Spleen (tissue), 11 donors: ENCODE data around the gene FAM234A. TPM values are rescaled to one million over a fixed set of nuclear protein-coding genes. Genes with fewer than 3 reads are reported as not detected.
"Not testable (repeated sequence)": the region's sequence is repeated elsewhere in the genome, so short reads cannot be mapped to it uniquely, and the experiment has no call there.

Source experiments
- DNase-seq: peaks from one replicate; pipeline ENCODE4 v3.0.0-alpha.2; 2020
- H3K27ac ChIP-seq, 8 donors: fragments of 200-600 bp; sonication (generic) in 7 of 8; 1 replicate in 4 of 8; 2 replicates in 4 of 8; pipeline versions ENCODE4 v1.5.0 to v1.8.0; 2016 to 2021; ENCODE audit warnings: inconsistent platforms in 4 of 8, mild to moderate bottlenecking in 4 of 8, moderate library complexity in 1 of 8
- H3K27me3 ChIP-seq, 7 donors: fragments of 200-600 bp; sonication (generic) in 6 of 7; replicated peaks in 1 of 7; 1 replicate in 4 of 7; 2 replicates in 3 of 7; pipeline versions ENCODE4 v1.5.0 to v1.8.0; 2016 to 2021; ENCODE audit warnings: inconsistent platforms in 3 of 7, mild to moderate bottlenecking in 1 of 7
- H3K36me3 ChIP-seq, 6 donors: fragments of 200-600 bp; sonication (generic) in 5 of 6; 1 replicate in 4 of 6; 2 replicates in 2 of 6; pipeline versions ENCODE4 v1.5.0 to v1.8.0; 2016 to 2021; ENCODE audit warnings: inconsistent platforms in 2 of 6
- H3K4me1 ChIP-seq, 6 donors: fragments of 200-600 bp; sonication (generic) in 5 of 6; 1 replicate in 3 of 6; 2 replicates in 3 of 6; pipeline versions ENCODE4 v1.5.0 to v1.8.0; 2016 to 2021; ENCODE audit warnings: inconsistent platforms in 3 of 6
- H3K4me3 ChIP-seq, 8 donors: fragments of 200-600 bp; sonication (generic) in 7 of 8; 1 replicate in 4 of 8; 2 replicates in 4 of 8; pipeline versions ENCODE4 v1.5.0 to v1.8.0; 2016 to 2021; ENCODE audit warnings: inconsistent platforms in 4 of 8, mild to moderate bottlenecking in 4 of 8, moderate library complexity in 2 of 8
- H3K9me3 ChIP-seq, 8 donors: fragments of 200-600 bp; sonication (generic) in 7 of 8; 1 replicate in 4 of 8; 2 replicates in 4 of 8; pipeline versions ENCODE4 v1.5.0 to v1.8.0; 2016 to 2021; ENCODE audit warnings: inconsistent platforms in 4 of 8
- POLR2A ChIP-seq, 3 donors: fragments of 450-650 bp; IDR thresholded peaks; one replicate each; pipeline ENCODE4 v1.5.1; 2017; ENCODE audit warnings: antibody characterized with exemption in 3 of 3, mild to moderate bottlenecking in 1 of 3
- POLR2AphosphoS5 ChIP-seq, 3 donors: sonication (generic); formaldehyde crosslinking; IDR thresholded peaks; one replicate each; pipeline ENCODE4 v1.5.1; 2017; ENCODE audit warnings: antibody characterized with exemption in 3 of 3
- WGBS, 5 donors: extraction: QIAGEN DNeasy Blood & Tissue Kit in 3 of 5; methylation state at CpG; one replicate each; pipeline versions ENCODE4 v1.1.5 to v1.1.7; 2013 to 2018; 5-methylcytosine and 5-hydroxymethylcytosine counted together
- intact Hi-C: fragments of 100-400 bp; cut with DNase I; formaldehyde crosslinking; loops from one replicate; pipeline ENCODE4 v1.15.0; 2023; ENCODE audit warnings: low total_unique reads
- polyA plus RNA-seq, 3 donors: library from polyadenylated mRNA; stranded (reverse); fragments of 200-250 nt; gene quantifications; one replicate each; pipeline ENCODE4 v1.2.1, GENCODE V29; 2013
- total RNA-seq, 7 donors: library from RNA; depleted of rRNA in 3 of 7; stranded (reverse); fragments of >200 nt in 3 of 7; fragmentation: NEBNext Ultra II Directional in 4 of 7; extraction: Animal tissue kit (Norgen Biotek cat#: 25700) in 4 of 7; gene quantifications; one replicate each; pipeline versions ENCODE4 v1.1.0 to v1.2.1, GENCODE V29; 2016 to 2021
- TF ChIP-seq, protein P1 (sequence below), 11 experiments: fragments of 200-600 bp in 7 of 11; fragments of 450-650 bp in 4 of 11; sonication (generic) in 4 of 11; IDR thresholded peaks in 8 of 11; conservative IDR thresholded peaks in 3 of 11; 1 replicate in 7 of 11; 2 replicates in 4 of 11; pipeline versions ENCODE4 v1.4.0 to v1.8.0; 2016 to 2021; ENCODE audit warnings: antibody characterized with exemption in 11 of 11, inconsistent platforms in 4 of 11, mild to moderate bottlenecking in 1 of 11
- donor health status: healthy with polysubstance abuse.
- donor health status: DM: no; HTN: no; CAD: no; lungs with moderate emphysema.
- donor health status: DM: no; HTN: no; CAD: no.
- donor health status: Bipolar disorder and iron deficiency.
- donor health status: healthy.
- donor health status: DM: no; HTN: no; CAD: no.
- donor health status: DM: yes; HTN: yes; CAD: no.

FAM234A gene
- total and polyA plus RNA-seq, 10 donors: 13.0 to 63.1 (median 39.7) TPM

DNA sequence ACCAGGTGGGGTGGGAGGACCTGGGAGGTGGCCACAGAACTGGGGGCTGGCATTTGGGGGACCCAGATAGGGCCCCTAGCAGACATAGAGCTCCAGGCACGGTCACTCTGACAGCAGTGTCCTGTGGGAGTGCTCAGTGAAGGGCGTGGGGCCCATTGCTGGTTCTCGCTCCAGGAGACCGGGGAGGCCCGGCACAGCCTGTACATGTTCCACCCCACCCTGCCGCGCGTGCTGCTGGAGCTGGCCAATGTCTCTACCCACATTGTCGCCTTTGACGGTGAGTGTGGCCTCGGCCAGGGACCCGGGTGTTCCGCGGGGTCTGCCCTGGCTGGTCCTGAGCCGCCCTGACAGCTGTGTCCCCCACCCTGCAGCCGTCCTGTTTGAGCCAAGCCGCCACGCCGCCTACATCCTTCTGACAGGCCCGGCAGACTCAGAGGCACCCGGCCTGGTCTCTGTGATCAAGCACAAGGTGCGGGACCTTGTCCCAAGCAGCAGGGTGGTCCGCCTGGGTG lies 29.9 kb downstream of the FAM234A start:
- WGBS, 5 donors: 91 to 95% (median 92%) methylated on average over 12 to 23 of the region's 23 CpGs
- H3K9me3 ChIP-seq: no peaks in the 10 kb centered on the region
- H3K4me3 ChIP-seq: no peak overlapping the region
- H3K36me3 ChIP-seq: peaks cover 0 to 63% (median 55%) of the 10 kb centered on the region in 6 donors
- TF ChIP-seq POLR2AphosphoS5 (IDR thresholded peaks at IDR 0.05): no peak
- no peak for TF ChIP-seq POLR2A (IDR thresholded peaks at IDR 0.05)
- TF ChIP-seq, protein P1, sequence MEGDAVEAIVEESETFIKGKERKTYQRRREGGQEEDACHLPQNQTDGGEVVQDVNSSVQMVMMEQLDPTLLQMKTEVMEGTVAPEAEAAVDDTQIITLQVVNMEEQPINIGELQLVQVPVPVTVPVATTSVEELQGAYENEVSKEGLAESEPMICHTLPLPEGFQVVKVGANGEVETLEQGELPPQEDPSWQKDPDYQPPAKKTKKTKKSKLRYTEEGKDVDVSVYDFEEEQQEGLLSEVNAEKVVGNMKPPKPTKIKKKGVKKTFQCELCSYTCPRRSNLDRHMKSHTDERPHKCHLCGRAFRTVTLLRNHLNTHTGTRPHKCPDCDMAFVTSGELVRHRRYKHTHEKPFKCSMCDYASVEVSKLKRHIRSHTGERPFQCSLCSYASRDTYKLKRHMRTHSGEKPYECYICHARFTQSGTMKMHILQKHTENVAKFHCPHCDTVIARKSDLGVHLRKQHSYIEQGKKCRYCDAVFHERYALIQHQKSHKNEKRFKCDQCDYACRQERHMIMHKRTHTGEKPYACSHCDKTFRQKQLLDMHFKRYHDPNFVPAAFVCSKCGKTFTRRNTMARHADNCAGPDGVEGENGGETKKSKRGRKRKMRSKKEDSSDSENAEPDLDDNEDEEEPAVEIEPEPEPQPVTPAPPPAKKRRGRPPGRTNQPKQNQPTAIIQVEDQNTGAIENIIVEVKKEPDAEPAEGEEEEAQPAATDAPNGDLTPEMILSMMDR (IDR thresholded peaks at IDR 0.05 in 8 of 11, conservative IDR thresholded peaks at IDR 0.05 in 3 of 11): no peak
- peaks cover 0 to 7% (median 0%) of the 10 kb centered on the region in 6 donors for H3K4me1 ChIP-seq
- intact Hi-C loops: no loop called here
- no peak overlapping the region for H3K27ac ChIP-seq
- DNase-seq: no peak
- H3K27me3 ChIP-seq: no peaks in the 10 kb centered on the region

DNA sequence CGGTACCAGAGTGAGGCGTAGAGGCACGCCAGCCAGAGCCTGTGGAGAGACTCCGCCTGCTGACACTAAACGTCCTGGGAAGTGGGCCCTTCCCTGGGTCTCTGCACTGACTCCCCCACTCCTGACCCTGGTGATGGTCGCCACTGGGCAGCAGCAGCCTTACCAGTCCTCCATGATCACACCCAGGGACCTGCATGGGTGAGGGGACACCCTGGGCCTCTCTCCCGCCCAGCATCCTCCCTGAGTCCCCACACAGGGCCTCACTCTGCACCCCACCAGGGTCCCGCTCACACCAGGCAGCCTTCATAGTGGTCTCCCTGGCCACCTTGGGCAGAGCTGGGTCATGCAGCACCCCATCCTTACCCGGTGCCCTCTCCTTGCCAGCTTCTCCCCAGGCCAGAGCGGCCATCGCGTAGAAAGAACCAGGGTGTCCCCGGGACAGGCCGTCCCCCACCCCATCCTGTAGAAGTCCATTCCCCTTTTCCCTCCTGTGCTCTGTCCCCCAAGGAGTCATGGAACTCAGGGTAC lies 30.4 kb downstream of the FAM234A start:
- Histone ChIP-seq H3K27ac (no peak overlapping the region), H3K4me1 (peaks cover 0 to 7% (median 0%) of the 10 kb centered on the region in 6 donors), H3K9me3 (no peaks in the 10 kb centered on the region), H3K27me3 (no peaks in the 10 kb centered on the region), H3K36me3 (peaks cover 0 to 57% (median 50%) of the 10 kb centered on the region in 6 donors), H3K4me3 (no peak overlapping the region)
- TF ChIP-seq, protein P1 (IDR thresholded peaks at IDR 0.05 in 8 of 11, conservative IDR thresholded peaks at IDR 0.05 in 3 of 11): no peak
- TF ChIP-seq POLR2A (IDR thresholded peaks at IDR 0.05) (no peak), POLR2AphosphoS5 (IDR thresholded peaks at IDR 0.05) (no peak)
- intact Hi-C loops: no loop called here
- DNase-seq: no peak
- 89 to 94% (median 91%) methylated on average over 8 to 14 of the region's 14 CpGs for WGBS, 5 donors

DNA sequence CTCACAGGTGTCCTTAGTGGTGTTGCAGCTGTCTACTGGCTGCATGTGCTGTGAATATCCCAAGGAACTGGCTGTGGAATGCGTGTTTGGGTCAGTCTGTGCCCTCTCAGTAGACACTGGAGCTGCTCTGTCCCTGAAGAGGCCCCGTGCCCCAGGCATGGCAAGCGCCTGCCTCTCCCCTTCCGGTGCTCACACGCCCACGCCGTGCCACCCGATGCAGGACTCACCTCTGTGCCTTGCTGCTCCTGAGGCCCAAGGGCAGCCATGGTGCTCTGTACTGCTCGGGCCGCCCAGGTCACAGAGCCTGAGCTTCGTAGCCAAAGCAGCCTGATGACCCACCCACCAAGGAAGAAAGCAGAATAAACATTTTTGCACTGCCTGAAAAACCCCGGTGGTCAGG lies 31.1 kb downstream of the FAM234A start:
- 74 to 86% (median 78%) methylated on average over 4 to 12 of the region's 12 CpGs for WGBS, 5 donors
- DNase-seq: no peak
- Histone ChIP-seq H3K27me3 (peaks cover 0 to 6% (median 0%) of the 10 kb centered on the region in 7 donors), H3K4me3 (no peak overlapping the region), H3K27ac (no peak overlapping the region), H3K4me1 (peaks cover 0 to 7% (median 0%) of the 10 kb centered on the region in 6 donors), H3K9me3 (no peaks in the 10 kb centered on the region), H3K36me3 (peaks cover 0 to 51% (median 43%) of the 10 kb centered on the region in 6 donors)
- intact Hi-C loops: no loop called here
- TF ChIP-seq, protein P1 (IDR thresholded peaks at IDR 0.05 in 8 of 11, conservative IDR thresholded peaks at IDR 0.05 in 3 of 11): no peak
- TF ChIP-seq POLR2A (IDR thresholded peaks at IDR 0.05): no peak
- no peak for TF ChIP-seq POLR2AphosphoS5 (IDR thresholded peaks at IDR 0.05)

DNA sequence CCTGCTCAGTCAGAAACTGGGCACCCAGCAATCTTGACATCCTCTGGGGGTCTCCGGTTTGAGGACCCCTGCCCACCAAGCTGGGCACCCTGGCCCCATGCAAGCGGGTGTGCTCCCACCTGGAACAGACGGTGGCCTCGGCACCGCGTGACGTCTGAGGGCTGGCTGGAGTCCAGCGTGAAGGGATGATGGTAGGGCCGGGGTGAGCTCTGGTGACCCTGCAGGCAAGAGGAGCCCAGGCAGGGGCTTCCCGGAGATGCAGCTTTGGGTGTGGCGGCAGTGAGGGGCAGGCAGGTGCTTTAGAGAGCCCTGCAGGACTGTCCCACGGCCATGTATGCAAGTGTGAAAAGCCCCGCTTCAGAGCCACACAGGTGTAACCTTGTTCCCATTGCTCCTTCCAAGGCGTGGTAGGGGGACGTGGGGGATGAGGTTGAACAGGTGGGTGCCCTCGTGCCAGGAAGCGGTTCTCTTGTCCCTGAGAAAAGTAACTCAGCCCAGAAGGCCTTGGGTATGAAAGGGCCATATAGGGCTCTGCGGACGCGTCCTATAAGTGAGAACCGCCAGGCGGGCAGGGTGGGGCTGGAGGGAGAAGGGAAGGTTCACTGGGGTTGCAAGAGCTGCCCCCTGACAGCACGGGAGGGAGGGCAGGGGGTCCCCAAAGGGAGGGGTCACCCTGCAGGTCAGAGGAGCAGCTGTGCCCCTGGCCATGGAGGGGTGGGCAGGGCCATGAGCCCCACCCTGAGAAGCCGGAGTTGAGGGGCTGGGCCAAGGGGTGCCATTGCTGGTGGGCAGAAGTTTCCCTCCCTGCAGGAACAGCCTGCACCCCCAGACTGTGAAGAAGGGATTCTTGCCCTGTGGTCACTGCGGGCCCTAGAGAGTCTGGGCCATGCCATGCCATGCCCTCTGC lies 31.9 kb downstream of the FAM234A start:
- peak; percentile 56 for DNase-seq
- intact Hi-C loops: no loop called here
- 73 to 80% (median 77%) methylated on average over 14 to 25 of the region's 25 CpGs for WGBS, 5 donors
- Histone ChIP-seq H3K36me3 (peaks cover 0 to 43% (median 35%) of the 10 kb centered on the region in 6 donors), H3K27ac (no peak overlapping the region), H3K9me3 (no peaks in the 10 kb centered on the region), H3K4me1 (peaks cover 0 to 7% (median 0%) of the 10 kb centered on the region in 6 donors), H3K27me3 (peaks cover 0 to 13% (median 0%) of the 10 kb centered on the region in 7 donors), H3K4me3 (no peak overlapping the region)
- no peak for TF ChIP-seq POLR2A (IDR thresholded peaks at IDR 0.05)
- TF ChIP-seq, protein P1 (IDR thresholded peaks at IDR 0.05 in 8 of 11, conservative IDR thresholded peaks at IDR 0.05 in 3 of 11): no peak
- peak in 1 of 3 donors; percentile 34 for TF ChIP-seq POLR2AphosphoS5 (IDR thresholded peaks at IDR 0.05)

DNA sequence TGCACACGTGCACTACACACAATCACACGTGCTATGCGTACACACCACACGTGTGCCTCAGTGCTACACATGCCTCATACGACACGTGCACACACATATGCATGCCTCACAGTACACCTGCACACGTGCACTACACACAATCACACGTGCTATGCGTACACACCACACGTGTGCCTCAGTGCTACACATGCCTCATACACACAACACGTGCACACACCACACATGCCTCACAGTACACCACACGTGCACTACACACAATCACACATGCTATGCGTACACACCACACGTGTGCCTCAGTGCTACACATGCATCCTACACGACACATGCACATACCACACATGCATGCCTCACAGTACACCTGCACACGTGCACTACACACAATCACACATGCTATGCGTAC lies 32.9 kb downstream of the FAM234A start:
- H3K27ac ChIP-seq, H3K9me3 ChIP-seq, DNase-seq, H3K4me3 ChIP-seq, intact Hi-C loops, H3K4me1 ChIP-seq: not testable (repeated sequence)
- H3K36me3 ChIP-seq: peaks cover 0 to 32% (median 25%) of the 10 kb centered on the region in 6 donors
- H3K27me3 ChIP-seq: peaks cover 0 to 22% (median 0%) of the 10 kb centered on the region in 7 donors
- WGBS, 5 donors: 87 to 92% (median 90%) methylated on average over 17 of the region's 17 CpGs
